GM19240 (cell line): ENCODE results near the gene MTHFD1L.

Experiments
- DNase-seq: peaks from one replicate; pipeline ENCODE4 v3.0.0; 2011; ENCODE audit warnings: low spot score; ENCODE audit not compliant: insufficient read length

MTHFD1L gene

DNA sequence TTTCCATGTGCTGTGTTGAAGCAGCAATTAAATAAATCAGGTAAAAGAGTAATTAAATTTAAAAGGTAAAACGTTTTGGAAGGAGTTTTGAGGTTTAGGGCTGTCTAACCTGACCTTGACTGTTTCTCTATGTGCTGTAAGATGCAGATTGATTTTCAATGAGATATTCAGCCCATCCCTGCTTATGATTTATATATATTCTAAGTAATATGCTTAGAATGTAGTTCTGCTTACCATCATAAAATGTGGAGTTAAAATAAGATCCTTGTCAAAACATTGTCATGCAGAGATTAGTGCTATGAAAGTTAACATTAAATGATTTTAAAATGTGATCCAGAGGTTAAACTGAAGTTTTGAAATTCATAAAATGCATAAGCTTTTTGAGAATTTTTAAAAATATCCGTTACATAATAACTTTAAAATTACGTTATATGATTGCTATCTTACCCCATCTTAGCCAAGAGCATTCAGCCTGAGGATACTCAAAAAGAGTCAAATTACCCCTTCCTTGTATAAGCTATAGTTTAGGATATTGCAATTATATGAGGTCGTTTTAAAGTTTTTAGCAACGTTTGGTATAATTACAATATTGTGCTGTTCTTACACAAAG lies 122.5 kb downstream of the MTHFD1L start:
- DNase-seq: no peak

- no peak for DNase-seq
Observed at GRCh38 chr6:150991487-150991886, 126.0 kb downstream of the MTHFD1L start.

DNA sequence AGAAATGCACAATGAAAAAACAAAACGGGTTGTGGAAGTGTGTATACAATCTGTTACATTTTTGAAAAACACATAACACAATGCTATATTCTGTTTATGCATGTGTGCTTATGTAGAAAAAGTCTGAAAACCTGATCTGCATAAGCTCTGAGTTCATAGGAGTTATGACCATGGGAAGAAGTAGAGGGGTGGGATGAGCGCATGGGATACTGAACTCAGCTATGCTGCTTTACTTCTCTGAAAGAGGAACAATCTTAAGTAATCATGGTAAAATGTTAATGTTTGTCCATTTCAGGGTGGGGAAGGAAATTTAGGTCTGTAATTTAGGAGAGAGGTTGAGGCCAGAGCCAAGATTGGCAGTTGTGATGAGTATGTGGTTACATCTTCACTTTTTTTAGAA lies 126.8 kb downstream of the MTHFD1L start:
- DNase-seq: no peak

DNA sequence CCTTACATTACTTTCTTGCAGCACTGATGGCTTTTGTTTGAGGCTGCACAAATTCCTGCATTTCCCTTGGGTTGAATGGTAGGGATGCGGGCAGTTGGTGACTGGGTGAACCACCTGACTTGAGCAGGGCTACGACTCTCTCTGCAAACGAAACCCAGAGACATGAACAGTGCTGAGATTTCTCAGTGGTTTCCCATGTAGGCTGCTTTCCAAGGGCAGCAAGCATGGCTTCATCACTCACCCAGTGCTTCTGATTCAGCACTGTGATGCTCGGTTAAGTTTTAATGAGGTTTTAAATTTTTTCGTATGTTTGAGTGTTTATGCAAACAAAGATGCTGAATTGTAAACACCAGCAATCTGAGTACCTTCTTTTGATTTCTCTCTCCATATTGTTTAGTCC lies 127.2 kb downstream of the MTHFD1L start:
- DNase-seq: no peak

DNA sequence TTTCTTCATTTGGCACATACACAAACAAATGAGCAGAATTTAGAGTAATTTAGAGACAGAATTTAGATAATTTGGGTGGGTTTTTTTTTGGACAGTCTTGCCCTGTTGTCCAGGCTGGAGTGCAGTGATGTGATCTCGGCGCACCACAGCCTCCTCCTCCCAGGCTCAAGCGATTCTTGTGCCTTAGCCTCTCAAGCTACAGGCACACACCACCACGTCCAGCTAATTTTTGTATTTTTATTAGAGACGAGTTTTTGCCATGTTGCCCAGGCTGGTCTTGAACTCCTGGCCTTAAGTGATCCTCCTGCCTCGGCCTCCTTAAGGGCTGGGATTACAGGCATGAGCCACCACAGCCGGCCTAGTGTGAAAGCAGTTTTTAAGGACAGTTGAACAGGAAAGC lies 127.8 kb downstream of the MTHFD1L start:
- DNase-seq: no peak

GRCh38 chr6:150994026-150994425 lies 128.5 kb downstream of the MTHFD1L start:
- DNase-seq: no peak

DNA sequence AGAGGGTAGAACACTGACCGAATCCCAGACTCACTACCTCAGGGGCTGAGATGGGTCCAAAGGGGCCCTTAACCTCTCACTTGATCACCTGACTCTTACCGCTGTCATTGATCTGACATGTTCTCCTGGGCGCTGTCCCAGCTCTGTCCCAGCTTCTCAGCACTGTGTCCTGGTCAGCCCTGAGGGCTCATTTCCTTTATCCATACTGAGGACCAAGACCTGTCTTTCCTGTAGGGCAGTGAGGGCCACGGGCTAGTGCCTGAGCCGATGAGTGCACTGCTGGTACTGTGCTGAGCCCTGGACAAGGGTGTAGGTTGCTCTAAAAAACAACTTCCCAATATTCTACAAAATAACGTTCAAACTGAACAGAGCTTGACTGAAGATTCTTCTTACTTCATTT lies 131.5 kb downstream of the MTHFD1L start:
- DNase-seq: no peak

GRCh38 chr6:150999107-150999506 lies 133.6 kb downstream of the MTHFD1L start:
- DNase-seq: no peak

DNA sequence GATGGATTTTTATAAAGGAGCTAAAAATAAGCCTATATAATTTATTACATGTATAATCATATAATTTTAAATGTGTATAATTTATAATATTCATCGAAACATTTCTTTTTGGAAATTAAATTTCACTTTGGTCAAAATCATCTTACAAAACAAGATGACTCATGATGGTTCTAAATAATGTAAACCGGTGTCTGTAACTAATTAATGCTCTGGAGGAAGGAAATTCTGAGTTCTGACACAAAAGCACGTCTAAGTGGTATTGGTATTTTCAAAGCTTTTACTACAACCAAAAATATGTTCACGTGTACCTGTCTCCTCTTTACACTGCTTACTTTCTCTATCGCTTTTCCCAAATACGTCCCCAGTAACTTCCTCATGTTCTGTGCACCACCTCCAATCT lies 134.1 kb downstream of the MTHFD1L start:
- DNase-seq: no peak

- peak; percentile 4 for DNase-seq
Observed at GRCh38 chr6:151001387-151002056, 136.0 kb downstream of the MTHFD1L start.

- DNase-seq: no peak
Observed at GRCh38 chr6:151002057-151002450, 136.6 kb downstream of the MTHFD1L start.

DNA sequence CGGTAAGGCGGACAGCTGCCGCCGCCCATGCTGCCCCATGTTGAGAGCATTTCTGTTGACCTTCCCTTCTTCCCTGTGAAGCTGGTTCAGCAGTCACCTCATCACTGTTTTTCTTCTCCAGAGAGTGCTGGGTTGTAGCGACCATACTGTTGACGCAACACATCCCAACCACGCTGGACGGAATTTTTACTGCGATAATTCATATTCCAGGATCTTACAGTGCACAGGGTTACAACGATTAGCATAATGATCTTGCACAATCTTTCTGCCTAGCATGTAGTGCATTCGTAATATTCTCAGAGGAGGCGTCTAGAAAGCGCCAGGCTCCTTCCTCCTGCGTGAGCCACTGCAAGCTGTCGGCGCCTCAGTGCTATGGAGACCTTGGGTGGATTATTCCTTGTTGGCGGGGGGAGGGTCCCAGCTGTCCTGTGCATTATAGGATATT lies 137.0 kb downstream of the MTHFD1L start:
- DNase-seq: no peak

DNA sequence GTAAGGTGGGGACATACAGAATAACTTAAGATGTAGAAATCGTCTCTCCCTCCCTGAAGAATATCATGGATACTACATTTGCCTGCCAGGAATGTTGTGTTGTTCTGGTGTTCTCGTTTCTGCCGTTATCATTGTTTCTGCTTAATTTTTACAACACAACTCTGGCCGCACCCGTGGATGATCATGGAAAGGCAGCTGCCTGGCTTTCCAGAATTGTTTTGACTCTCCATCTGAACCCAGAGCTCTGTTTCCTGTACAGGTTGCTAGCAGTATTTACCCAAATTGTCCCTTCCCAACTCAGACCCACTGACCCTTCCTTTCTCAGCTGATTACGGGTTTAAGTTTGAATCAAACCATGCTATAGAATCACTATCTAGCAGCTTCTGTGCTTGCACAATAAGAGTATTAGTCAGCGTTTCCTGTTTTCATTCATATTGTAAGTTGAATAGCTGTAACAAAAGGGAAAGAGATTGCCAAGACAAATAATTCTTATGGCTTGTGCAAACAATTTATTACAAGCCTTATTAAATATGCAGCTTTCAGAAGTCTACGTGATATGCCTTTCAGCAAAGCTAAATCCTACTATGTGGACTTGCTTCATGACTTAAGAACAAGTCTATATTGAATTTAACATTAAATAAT lies 139.0 kb downstream of the MTHFD1L start:
- DNase-seq: no peak

- no peak for DNase-seq
Observed at GRCh38 chr6:151005164-151005563, 139.7 kb downstream of the MTHFD1L start.

- DNase-seq: no peak
Observed at GRCh38 chr6:151005896-151006632, 140.6 kb downstream of the MTHFD1L start.

GRCh38 chr6:151007076-151007475 lies 141.6 kb downstream of the MTHFD1L start:
- DNase-seq: no peak

DNA sequence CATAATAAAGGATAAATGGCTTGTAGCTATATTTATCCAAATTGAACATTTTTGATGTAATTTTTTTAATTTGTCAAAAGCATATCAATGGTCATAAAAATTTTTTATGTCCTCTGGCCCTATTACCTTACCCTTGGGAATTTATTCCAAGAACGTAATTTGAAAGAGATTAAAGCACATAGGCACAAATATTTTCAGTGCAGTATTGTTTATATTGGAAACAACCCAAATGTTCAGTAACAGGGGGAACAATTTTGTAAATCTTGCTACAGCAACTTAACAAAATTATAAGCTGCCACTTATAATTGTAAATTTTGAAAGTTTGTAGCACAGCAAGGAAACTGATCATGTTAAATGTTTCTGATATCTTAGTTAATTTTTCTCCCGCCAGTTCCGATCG lies 142.4 kb downstream of the MTHFD1L start:
- DNase-seq: no peak

GRCh38 chr6:151008425-151008824 lies 142.9 kb downstream of the MTHFD1L start:
- no peak for DNase-seq

DNA sequence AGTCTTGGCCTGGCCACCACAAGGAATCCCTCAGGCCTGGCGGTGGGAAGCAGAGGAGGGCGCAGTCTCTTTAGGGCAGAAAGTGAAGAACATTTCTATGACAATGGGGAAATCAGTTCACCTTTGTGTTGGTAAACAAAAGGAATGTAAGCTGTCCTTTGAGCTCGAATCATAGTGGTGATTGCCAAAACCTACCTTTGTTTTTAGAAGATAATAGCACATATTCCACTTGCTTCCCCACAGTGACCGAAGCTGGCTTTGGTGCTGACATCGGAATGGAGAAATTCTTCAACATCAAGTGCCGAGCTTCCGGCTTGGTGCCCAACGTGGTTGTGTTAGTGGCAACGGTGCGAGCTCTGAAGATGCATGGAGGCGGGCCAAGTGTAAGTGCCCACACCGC lies 144.1 kb downstream of the MTHFD1L start:
- DNase-seq: no peak

DNA sequence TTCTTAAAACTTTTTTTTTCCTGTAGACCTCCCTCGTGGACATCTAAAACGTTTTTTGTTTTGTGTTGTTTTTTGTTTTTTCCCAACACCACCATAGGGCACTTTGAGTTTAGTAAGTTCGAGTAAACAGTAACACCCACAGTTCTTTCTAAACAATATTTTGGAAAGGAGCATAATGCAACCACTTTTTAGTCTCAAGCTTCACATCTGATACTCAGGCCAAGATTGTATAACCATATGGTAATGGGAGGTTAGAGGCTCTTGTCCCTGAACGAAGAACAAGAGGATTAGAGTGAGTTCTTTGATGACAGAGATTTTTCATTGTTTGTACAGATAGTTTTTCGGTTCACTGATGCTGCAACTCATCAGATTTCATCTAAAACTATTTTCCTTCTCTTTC lies 144.6 kb downstream of the MTHFD1L start:
- DNase-seq: no peak

GRCh38 chr6:151012321-151013294 lies 147.1 kb downstream of the MTHFD1L start:
- no peak for DNase-seq
